Astrocyte of the cerebellum (primary cell): ENCODE results near the gene DHX30.
A peak's percentile ranks its signal among the peaks of the same experiment; 100 is the strongest.

Experiments
- DNase-seq: peaks from one replicate; pipeline ENCODE4 v3.0.0-alpha.2; 2011; ENCODE audit warnings: low read depth
- H3K4me3 ChIP-seq: 2 replicates; pipeline ENCODE4 v1.5.1; 2011; ENCODE audit warnings: mild to moderate bottlenecking, low read depth, low read length, moderate library complexity
- in situ Hi-C: cut with HindIII; loops from 2 replicates; pipeline ENCODE4 v1.10.0; 2017; ENCODE audit warnings: low sequenced_read_pairs
- TF ChIP-seq, protein P1 (sequence below): IDR thresholded peaks from 2 replicates; pipeline ENCODE4 v1.5.1; 2012; ENCODE audit warnings: low read length, low read depth, moderate library complexity, mild to moderate bottlenecking; ENCODE audit errors: missing control alignments

The DHX30 gene

GRCh38 chr3:47849186-47849698 is 46.3 kb downstream of the DHX30 start:
- in situ Hi-C loops, result no loop called here
- DNase-seq, result no peak

GRCh38 chr3:47849699-47850563 is 47.0 kb downstream of the DHX30 start:
- in situ Hi-C loops, result no loop called here
- no peak for DNase-seq
- TF ChIP-seq, protein P1, sequence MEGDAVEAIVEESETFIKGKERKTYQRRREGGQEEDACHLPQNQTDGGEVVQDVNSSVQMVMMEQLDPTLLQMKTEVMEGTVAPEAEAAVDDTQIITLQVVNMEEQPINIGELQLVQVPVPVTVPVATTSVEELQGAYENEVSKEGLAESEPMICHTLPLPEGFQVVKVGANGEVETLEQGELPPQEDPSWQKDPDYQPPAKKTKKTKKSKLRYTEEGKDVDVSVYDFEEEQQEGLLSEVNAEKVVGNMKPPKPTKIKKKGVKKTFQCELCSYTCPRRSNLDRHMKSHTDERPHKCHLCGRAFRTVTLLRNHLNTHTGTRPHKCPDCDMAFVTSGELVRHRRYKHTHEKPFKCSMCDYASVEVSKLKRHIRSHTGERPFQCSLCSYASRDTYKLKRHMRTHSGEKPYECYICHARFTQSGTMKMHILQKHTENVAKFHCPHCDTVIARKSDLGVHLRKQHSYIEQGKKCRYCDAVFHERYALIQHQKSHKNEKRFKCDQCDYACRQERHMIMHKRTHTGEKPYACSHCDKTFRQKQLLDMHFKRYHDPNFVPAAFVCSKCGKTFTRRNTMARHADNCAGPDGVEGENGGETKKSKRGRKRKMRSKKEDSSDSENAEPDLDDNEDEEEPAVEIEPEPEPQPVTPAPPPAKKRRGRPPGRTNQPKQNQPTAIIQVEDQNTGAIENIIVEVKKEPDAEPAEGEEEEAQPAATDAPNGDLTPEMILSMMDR, result peak; percentile 65
- no peak overlapping the region for H3K4me3 ChIP-seq

More at GRCh38 chr3:47849186-47849698, 46.3 kb downstream of the DHX30 start:
- H3K4me3 ChIP-seq, result no peak overlapping the region
- TF ChIP-seq, protein P1, result no peak

GRCh38 chr3:47850564-47851410 is 47.8 kb downstream of the DHX30 start:
- in situ Hi-C loops, result no loop called here
- DNase-seq, result no peak
- H3K4me3 ChIP-seq, result no peak overlapping the region
- TF ChIP-seq, protein P1, result no peak

- no peak for DNase-seq
- H3K4me3 ChIP-seq, result no peak overlapping the region
- TF ChIP-seq, protein P1, result no peak
- in situ Hi-C loops, result no loop called here
Observed at GRCh38 chr3:47851888-47852603, 49.1 kb downstream of the DHX30 start.

- DNase-seq, result no peak
Observed at GRCh38 chr3:47852604-47853602, 50.0 kb downstream of the DHX30 start.

More at GRCh38 chr3:47852604-47853602, 50.0 kb downstream of the DHX30 start:
- TF ChIP-seq, protein P1, result no peak
- in situ Hi-C loops, result no loop called here
- H3K4me3 ChIP-seq, result no peak overlapping the region
